Hepatocyte (in vitro differentiated cells): Measurements from ENCODE around the gene NRP1. TPM values are rescaled to one million over a fixed set of nuclear protein-coding genes. Genes with fewer than 3 reads are reported as not detected.
A peak's percentile ranks its signal among the peaks of the same experiment; 100 is the strongest.

ENCODE experiments used
- DNase-seq: peaks from one replicate; pipeline ENCODE4 v3.0.0-alpha.2; 2016; ENCODE audit warnings: low spot score
- H2AFZ ChIP-seq: fragments of 200-600 bp; sonication (generic); 2 replicates; pipeline ENCODE4 v1.6.0; 2016; ENCODE audit warnings: antibody characterized with exemption, mild to moderate bottlenecking
- H3K27ac ChIP-seq: fragments of 200-600 bp; sonication (generic); 2 replicates; pipeline ENCODE4 v1.5.1; 2016; ENCODE audit warnings: mild to moderate bottlenecking
- H3K27me3 ChIP-seq: fragments of 200-600 bp; sonication (generic); 2 replicates; pipeline ENCODE4 v1.6.1; 2016
- H3K36me3 ChIP-seq: fragments of 200-600 bp; sonication (generic); replicated peaks from 2 replicates; pipeline ENCODE4 v1.5.1; 2016; ENCODE audit warnings: low read depth; ENCODE audit not compliant: insufficient read depth
- H3K4me1 ChIP-seq: fragments of 200-600 bp; sonication (generic); 2 replicates; pipeline ENCODE4 v1.5.1; 2016; ENCODE audit warnings: mild to moderate bottlenecking, moderate library complexity; ENCODE audit not compliant: insufficient read depth
- H3K4me2 ChIP-seq: fragments of 200-600 bp; sonication (generic); 2 replicates; pipeline ENCODE4 v1.6.0; 2016
- H3K4me3 ChIP-seq: fragments of 200-600 bp; sonication (generic); 2 replicates; pipeline ENCODE4 v1.5.1; 2016; ENCODE audit warnings: mild to moderate bottlenecking
- H3K79me2 ChIP-seq: fragments of 200-600 bp; sonication (generic); 2 replicates; pipeline ENCODE4 v1.6.0; 2017; ENCODE audit warnings: mild to moderate bottlenecking
- H3K9me2 ChIP-seq: fragments of 200-600 bp; sonication (generic); replicated peaks from 2 replicates; pipeline ENCODE4 v1.6.0; 2017; ENCODE audit warnings: mild to moderate bottlenecking; ENCODE audit not compliant: insufficient read depth
- H3K9me3 ChIP-seq: fragments of 200-600 bp; sonication (generic); 2 replicates; pipeline ENCODE4 v1.5.1; 2016; ENCODE audit warnings: low read depth, mild to moderate bottlenecking
- H4K20me1 ChIP-seq: fragments of 200-600 bp; sonication (generic); 2 replicates; pipeline ENCODE4 v1.6.0; 2016; ENCODE audit warnings: mild to moderate bottlenecking; ENCODE audit not compliant: insufficient read depth, poor library complexity, severe bottlenecking
- EZH2 ChIP-seq: fragments of 200-600 bp; sonication (generic); IDR thresholded peaks from 2 replicates; pipeline ENCODE4 v1.6.1; 2016; ENCODE audit warnings: antibody characterized with exemption, mild to moderate bottlenecking, borderline replicate concordance
- EZH2phosphoT487 ChIP-seq: fragments of 200-600 bp; sonication (generic); IDR thresholded peaks from one replicate; pipeline ENCODE4 v1.6.1; 2018; ENCODE audit warnings: antibody characterized with exemption, mild to moderate bottlenecking, low read depth, moderate library complexity; ENCODE audit not compliant: unreplicated experiment, severe bottlenecking
- WGBS: methylation state at CpG from one replicate; pipeline ENCODE4 v1.1.6; 2016; ENCODE audit warnings: low lambda C conversion rate; ENCODE audit errors: missing lambda C conversion rate; 5-methylcytosine and 5-hydroxymethylcytosine counted together
- polyA plus RNA-seq: library from polyadenylated mRNA; unstranded; fragments of >200 nt; fragmentation: Nextera tagmentation; extraction: Ambion mirVana; gene quantifications from 2 replicates; pipeline ENCODE4 v1.2.1, GENCODE V29; 2016
- total RNA-seq: library from RNA; depleted of rRNA; stranded (reverse); fragments of >200 nt; gene quantifications from 2 replicates; pipeline ENCODE4 v1.2.3, GENCODE V29; 2014
- TF ChIP-seq, protein P1 (sequence below): fragments of 200-600 bp; sonication (generic); IDR thresholded peaks from 2 replicates; pipeline ENCODE4 v1.5.1; 2016; ENCODE audit warnings: antibody characterized with exemption, mild to moderate bottlenecking; ENCODE audit not compliant: poor library complexity

Gene NRP1
- total and polyA plus RNA-seq, 2 experiments from 2014 or later = 32.2 to 46.9 TPM

DNA sequence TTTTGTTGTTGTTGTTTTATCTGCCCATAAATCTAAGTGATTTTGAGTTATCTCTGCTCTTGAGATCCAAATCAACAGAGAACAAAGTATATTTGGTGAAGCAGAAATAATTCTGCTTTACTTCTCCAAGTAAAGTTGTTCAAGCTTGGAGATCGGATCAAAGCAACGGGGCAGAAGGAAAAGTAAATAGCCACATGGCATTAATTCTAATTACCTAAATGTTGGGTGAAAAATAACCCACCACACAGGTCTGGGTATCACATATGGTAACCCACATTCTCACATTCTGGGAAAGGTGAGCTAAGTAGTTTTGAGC, 3.1 kb downstream of the NRP1 start:
- H4K20me1 ChIP-seq = no peaks in the 10 kb centered on the region
- H3K4me3 ChIP-seq = peak overlapping the region; percentile 92
- H3K9me3 ChIP-seq = no peaks in the 10 kb centered on the region
- no peak for DNase-seq
- peak overlapping the region; percentile 99 for H3K4me2 ChIP-seq
- no peak for TF ChIP-seq EZH2phosphoT487
- TF ChIP-seq, protein P1, sequence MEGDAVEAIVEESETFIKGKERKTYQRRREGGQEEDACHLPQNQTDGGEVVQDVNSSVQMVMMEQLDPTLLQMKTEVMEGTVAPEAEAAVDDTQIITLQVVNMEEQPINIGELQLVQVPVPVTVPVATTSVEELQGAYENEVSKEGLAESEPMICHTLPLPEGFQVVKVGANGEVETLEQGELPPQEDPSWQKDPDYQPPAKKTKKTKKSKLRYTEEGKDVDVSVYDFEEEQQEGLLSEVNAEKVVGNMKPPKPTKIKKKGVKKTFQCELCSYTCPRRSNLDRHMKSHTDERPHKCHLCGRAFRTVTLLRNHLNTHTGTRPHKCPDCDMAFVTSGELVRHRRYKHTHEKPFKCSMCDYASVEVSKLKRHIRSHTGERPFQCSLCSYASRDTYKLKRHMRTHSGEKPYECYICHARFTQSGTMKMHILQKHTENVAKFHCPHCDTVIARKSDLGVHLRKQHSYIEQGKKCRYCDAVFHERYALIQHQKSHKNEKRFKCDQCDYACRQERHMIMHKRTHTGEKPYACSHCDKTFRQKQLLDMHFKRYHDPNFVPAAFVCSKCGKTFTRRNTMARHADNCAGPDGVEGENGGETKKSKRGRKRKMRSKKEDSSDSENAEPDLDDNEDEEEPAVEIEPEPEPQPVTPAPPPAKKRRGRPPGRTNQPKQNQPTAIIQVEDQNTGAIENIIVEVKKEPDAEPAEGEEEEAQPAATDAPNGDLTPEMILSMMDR = no peak
- no peak for TF ChIP-seq EZH2
- no peaks in the 10 kb centered on the region for H3K9me2 ChIP-seq
- peak overlapping the region; percentile 93 for H3K27ac ChIP-seq
- 35% methylated on average over 2 of the region's 2 CpGs for WGBS
- H2AFZ ChIP-seq = no peak overlapping the region
- H3K27me3 ChIP-seq = no peaks in the 10 kb centered on the region
- peaks cover 73% of the 10 kb centered on the region for H3K79me2 ChIP-seq
- H3K4me1 ChIP-seq = peaks cover 26% of the 10 kb centered on the region
- no peaks in the 10 kb centered on the region for H3K36me3 ChIP-seq

DNA sequence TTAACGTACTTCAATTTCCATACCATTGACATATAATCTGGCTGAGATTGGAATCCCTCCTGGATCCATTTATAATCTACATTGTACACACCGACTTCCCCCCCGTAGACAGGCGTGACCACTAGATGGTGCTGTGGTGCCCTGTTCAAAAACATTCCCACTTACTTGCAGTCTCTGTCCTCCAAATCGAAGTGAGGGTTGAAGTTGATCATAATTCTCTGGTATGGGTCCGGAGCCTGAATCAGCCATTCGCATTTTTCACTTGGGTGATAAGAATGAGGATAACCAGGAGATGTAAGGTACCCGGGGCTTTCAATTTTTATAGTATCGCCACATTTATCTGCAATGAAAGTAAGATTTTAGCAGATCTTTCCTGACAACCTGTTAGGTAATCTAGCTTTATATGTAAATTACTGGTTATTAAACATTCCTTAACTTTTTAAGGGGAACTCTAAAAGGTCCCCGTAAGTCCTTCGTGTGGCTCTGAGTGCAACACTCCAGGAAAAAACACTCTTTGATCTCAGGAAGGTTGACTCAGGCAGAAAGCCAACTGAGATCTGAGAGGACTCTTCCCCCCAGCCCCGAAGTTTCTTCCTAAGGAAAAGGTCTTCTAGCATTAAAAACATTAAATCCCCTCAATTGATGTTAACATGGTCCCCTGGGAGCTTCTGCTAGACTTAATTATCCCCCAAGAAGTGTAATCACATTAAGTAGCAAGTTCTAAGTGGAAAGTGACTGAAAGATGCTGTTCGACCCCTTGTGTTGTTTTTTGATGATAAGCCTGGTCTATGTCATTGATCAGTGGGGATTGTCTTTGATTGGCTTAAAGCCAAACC, 3.7 kb downstream of the NRP1 start:
- TF ChIP-seq EZH2phosphoT487 (no peak), EZH2 (no peak)
- TF ChIP-seq, protein P1 = peak; percentile 89
- peaks cover 74% of the 10 kb centered on the region for H3K79me2 ChIP-seq
- H3K4me3 ChIP-seq = peak overlapping the region; percentile 92
- H3K27me3 ChIP-seq = no peaks in the 10 kb centered on the region
- H3K9me3 ChIP-seq = no peaks in the 10 kb centered on the region
- no peaks in the 10 kb centered on the region for H3K36me3 ChIP-seq
- peaks cover 29% of the 10 kb centered on the region for H3K4me1 ChIP-seq
- peak overlapping the region; percentile 99 for H3K4me2 ChIP-seq
- H3K9me2 ChIP-seq = no peaks in the 10 kb centered on the region
- 9% methylated on average over 13 of the region's 13 CpGs for WGBS
- DNase-seq = peak; percentile 87
- no peaks in the 10 kb centered on the region for H4K20me1 ChIP-seq
- H3K27ac ChIP-seq = peak overlapping the region; percentile 93
- no peak overlapping the region for H2AFZ ChIP-seq

- Histone ChIP-seq H3K4me2 (no peak overlapping the region), H3K27me3 (no peaks in the 10 kb centered on the region), H3K4me3 (no peak overlapping the region), H3K9me2 (no peaks in the 10 kb centered on the region), H3K36me3 (no peaks in the 10 kb centered on the region), H2AFZ (no peak overlapping the region), H3K79me2 (peaks cover 85% of the 10 kb centered on the region), H4K20me1 (no peaks in the 10 kb centered on the region), H3K9me3 (no peaks in the 10 kb centered on the region), H3K27ac (no peak overlapping the region), H3K4me1 (peaks cover 29% of the 10 kb centered on the region)
- TF ChIP-seq EZH2phosphoT487 (no peak), EZH2 (no peak)
- TF ChIP-seq, protein P1 = no peak
- no peak for DNase-seq
- 90% methylated on average over 2 of the region's 2 CpGs for WGBS
These were observed 5.3 kb downstream of the NRP1 start for GRCh38 chr10:33329178-33329577.
